A673 (cell line): Measurements from ENCODE around the gene SLC22A12.

Experiments
- CTCF ChIP-seq: fragments of 300-800, 200-600 bp; sonication (generic); conservative IDR thresholded peaks from 2 replicates; pipeline ENCODE4 v1.5.1; 2017; ENCODE audit warnings: low read depth, mild to moderate bottlenecking, antibody characterized with exemption, low read length, moderate library complexity, mixed read lengths
- EZH2 ChIP-seq: fragments of 200-600 bp; sonication (generic); IDR thresholded peaks from 2 replicates; pipeline ENCODE4 v1.6.1; 2017; ENCODE audit warnings: borderline replicate concordance, low read depth, mild to moderate bottlenecking, mixed read lengths, antibody characterized with exemption, low read length; ENCODE audit not compliant: poor library complexity, severe bottlenecking

GRCh38 chr11:64638829-64639228 is 47.8 kb downstream of the SLC22A12 start:
- TF ChIP-seq CTCF (no peak), EZH2 (no peak)
